GM12878 (cell line): ENCODE measurements around the gene TAPBP. TPM values are rescaled to one million over a fixed set of nuclear protein-coding genes. Genes with fewer than 3 reads are reported as not detected.
A peak's percentile ranks its signal among the peaks of the same experiment; 100 is the strongest.

ENCODE experiments used
- ATF7 ChIP-seq: fragments of 450-650 bp; IDR thresholded peaks from 2 replicates; pipeline ENCODE4 v1.6.1; 2016; ENCODE audit warnings: low read depth, mild to moderate bottlenecking
- BACH1 ChIP-seq: fragments of 450-650 bp; IDR thresholded peaks from 2 replicates; pipeline ENCODE4 v1.6.1; 2017; ENCODE audit warnings: mild to moderate bottlenecking, borderline replicate concordance
- BHLHE40 ChIP-seq, 2 experiments: fragments of 450-650 bp in 1 of 2; IDR thresholded peaks; 2 replicates each; pipeline ENCODE4 v1.6.1; 2011 to 2017; ENCODE audit warnings: low read depth in 2 of 2, borderline replicate concordance in 1 of 2, improper control_type of control experiment in 1 of 2, low read length in 1 of 2, mild to moderate bottlenecking in 1 of 2
- CBX5 ChIP-seq: sonication (generic); IDR thresholded peaks from 2 replicates; pipeline ENCODE4 v1.6.1; 2016; ENCODE audit warnings: low read depth, moderate library complexity, mild to moderate bottlenecking, inconsistent platforms
- CHD1 ChIP-seq: IDR thresholded peaks from 2 replicates; pipeline ENCODE4 v1.6.1; 2012; ENCODE audit warnings: low read depth, low read length, improper control_type of control experiment
- CHD2 ChIP-seq: IDR thresholded peaks from 2 replicates; pipeline ENCODE4 v1.6.1; 2011; ENCODE audit warnings: low read depth, low read length, improper control_type of control experiment, borderline replicate concordance
- E4F1 ChIP-seq: fragments of 450-650 bp; IDR thresholded peaks from 2 replicates; pipeline ENCODE4 v1.6.1; 2018; ENCODE audit warnings: borderline replicate concordance, mild to moderate bottlenecking; ENCODE audit not compliant: partially characterized antibody
- IKZF1 ChIP-seq: fragments of 450-650 bp; conservative IDR thresholded peaks from 2 replicates; pipeline ENCODE4 v1.6.1; 2017; ENCODE audit warnings: antibody characterized with exemption, mild to moderate bottlenecking
- KAT2A ChIP-seq: conservative IDR thresholded peaks from 2 replicates; pipeline ENCODE4 v1.6.1; 2011; ENCODE audit warnings: low read depth, low read length; ENCODE audit not compliant: control insufficient read depth
- MLLT1 ChIP-seq: fragments of 450-650 bp; IDR thresholded peaks from 2 replicates; pipeline ENCODE4 v1.6.1; 2016; ENCODE audit warnings: mild to moderate bottlenecking
- RAD21 ChIP-seq: IDR thresholded peaks from 2 replicates; pipeline ENCODE4 v1.6.1; 2011; ENCODE audit warnings: mild to moderate bottlenecking, low read depth, low read length, moderate library complexity; ENCODE audit not compliant: insufficient read depth
- RELB ChIP-seq: fragments of 450-650 bp; IDR thresholded peaks from 2 replicates; pipeline ENCODE4 v1.6.1; 2017; ENCODE audit warnings: low read depth, mild to moderate bottlenecking, moderate library complexity
- SMC3 ChIP-seq: IDR thresholded peaks from 2 replicates; pipeline ENCODE4 v1.6.1; 2011; ENCODE audit warnings: low read length, improper control_type of control experiment, borderline replicate concordance
- SP1 ChIP-seq: IDR thresholded peaks from one replicate; pipeline ENCODE4 v1.6.1; 2011; ENCODE audit warnings: low read depth, low read length
- SREBF2 ChIP-seq: IDR thresholded peaks from 2 replicates; pipeline ENCODE4 v1.6.1; 2012; ENCODE audit warnings: mild to moderate bottlenecking, low read length
- STAT3 ChIP-seq: IDR thresholded peaks from 2 replicates; pipeline ENCODE4 v1.6.1; 2011; ENCODE audit warnings: low read depth, low read length, improper control_type of control experiment
- USF2 ChIP-seq: IDR thresholded peaks from 2 replicates; pipeline ENCODE4 v1.6.1; 2011; ENCODE audit warnings: low read depth, low read length, improper control_type of control experiment, borderline replicate concordance
- polyA plus RNA-seq, 11 experiments: library from polyadenylated mRNA; depleted of rRNA in 4 of 11; unstranded in 6 of 11; stranded (reverse) in 5 of 11; fragments of >200 nt; fragmentation: Nextera tagmentation in 4 of 11; fragmentation: Illumina TruSeq in 1 of 11; extraction: Ambion mirVana in 4 of 11; extraction: Trizol in 1 of 11; gene quantifications; 1 replicate in 1 of 11; 2 replicates in 10 of 11; pipeline versions ENCODE4 v1.2.1 to v1.2.3, GENCODE V29; 2011 to 2016; ENCODE audit warnings: inconsistent platforms in 2 of 11, missing spikeins in 2 of 11, low read depth in 1 of 11
- total RNA-seq, 4 experiments: library from RNA; depleted of rRNA in 3 of 4; stranded (reverse); fragments of >200 nt in 3 of 4; fragmentation: Illumina TruSeq in 1 of 4; extraction: Trizol in 1 of 4; gene quantifications; 2 replicates each; pipeline versions ENCODE4 v1.2.1 to v1.2.3, GENCODE V29; 2013 to 2021
- TF ChIP-seq, protein P1 (sequence below): fragments of 450-650 bp; IDR thresholded peaks from 2 replicates; pipeline ENCODE4 v1.6.1; 2016; ENCODE audit warnings: mild to moderate bottlenecking
- TF ChIP-seq, protein P2 (sequence below): fragments of 450-650 bp; conservative IDR thresholded peaks from 2 replicates; pipeline ENCODE4 v1.6.1; 2017; ENCODE audit warnings: mild to moderate bottlenecking, moderate library complexity

Gene TAPBP
- total and polyA plus RNA-seq, 10 of the 15 experiments (the other 5 are each of a cell fraction or from before 2014, with no cell fraction given) = 14.6 to 210 (median 78.1) TPM

- TF ChIP-seq, protein P1, sequence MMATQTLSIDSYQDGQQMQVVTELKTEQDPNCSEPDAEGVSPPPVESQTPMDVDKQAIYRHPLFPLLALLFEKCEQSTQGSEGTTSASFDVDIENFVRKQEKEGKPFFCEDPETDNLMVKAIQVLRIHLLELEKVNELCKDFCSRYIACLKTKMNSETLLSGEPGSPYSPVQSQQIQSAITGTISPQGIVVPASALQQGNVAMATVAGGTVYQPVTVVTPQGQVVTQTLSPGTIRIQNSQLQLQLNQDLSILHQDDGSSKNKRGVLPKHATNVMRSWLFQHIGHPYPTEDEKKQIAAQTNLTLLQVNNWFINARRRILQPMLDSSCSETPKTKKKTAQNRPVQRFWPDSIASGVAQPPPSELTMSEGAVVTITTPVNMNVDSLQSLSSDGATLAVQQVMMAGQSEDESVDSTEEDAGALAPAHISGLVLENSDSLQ = peak; percentile 78
- TF ChIP-seq ATF7 (peak; percentile 88), CBX5 (no peak), SREBF2 (no peak), CHD2 (0 out of 2 replicates have a peak, but pooled peaks have one; percentile 11), E4F1 (peak; percentile 80), MLLT1 (peak; percentile 85), KAT2A (0 out of 2 replicates have a peak, but pooled peaks have one; percentile 20), RAD21 (no peak), SP1 (no peak), USF2 (no peak), SMC3 (no peak), BHLHE40 (IDR thresholded peaks at IDR 0.05; ENCODE audit: borderline replicate concordance in 1 of 2, low read depth in 2 of 2, low read length in 1 of 2) (peak in 1 of 2 experiments; percentile 42; a peak in 1 of 4 replicates), BACH1 (peak; percentile 72), RELB (peak; percentile 99), STAT3 (0 out of 2 replicates have a peak, but pooled peaks have one; percentile 20), CHD1 (0 out of 2 replicates have a peak, but pooled peaks have one; percentile 60), IKZF1 (peak; percentile 92)
- TF ChIP-seq, protein P2, sequence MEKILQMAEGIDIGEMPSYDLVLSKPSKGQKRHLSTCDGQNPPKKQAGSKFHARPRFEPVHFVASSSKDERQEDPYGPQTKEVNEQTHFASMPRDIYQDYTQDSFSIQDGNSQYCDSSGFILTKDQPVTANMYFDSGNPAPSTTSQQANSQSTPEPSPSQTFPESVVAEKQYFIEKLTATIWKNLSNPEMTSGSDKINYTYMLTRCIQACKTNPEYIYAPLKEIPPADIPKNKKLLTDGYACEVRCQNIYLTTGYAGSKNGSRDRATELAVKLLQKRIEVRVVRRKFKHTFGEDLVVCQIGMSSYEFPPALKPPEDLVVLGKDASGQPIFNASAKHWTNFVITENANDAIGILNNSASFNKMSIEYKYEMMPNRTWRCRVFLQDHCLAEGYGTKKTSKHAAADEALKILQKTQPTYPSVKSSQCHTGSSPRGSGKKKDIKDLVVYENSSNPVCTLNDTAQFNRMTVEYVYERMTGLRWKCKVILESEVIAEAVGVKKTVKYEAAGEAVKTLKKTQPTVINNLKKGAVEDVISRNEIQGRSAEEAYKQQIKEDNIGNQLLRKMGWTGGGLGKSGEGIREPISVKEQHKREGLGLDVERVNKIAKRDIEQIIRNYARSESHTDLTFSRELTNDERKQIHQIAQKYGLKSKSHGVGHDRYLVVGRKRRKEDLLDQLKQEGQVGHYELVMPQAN = peak; percentile 83
Measured at GRCh38 chr6:33271468-33272274, 42.2 kb downstream of the TAPBP start, which contains the start of the genes RPS18 and VPS52 (continued).
